OCI-LY3 (cell line): ENCODE data around the gene IL10.

ENCODE experiments used
- CTCF ChIP-seq: fragments of 200-600, 300-600 bp; sonication (generic); IDR thresholded peaks from 2 replicates; pipeline ENCODE4 v1.5.1; 2014; ENCODE audit warnings: antibody characterized with exemption, low read length, low read depth
- EZH2phosphoT487 ChIP-seq: fragments of 200-600 bp; shearing (Covaris generic); IDR thresholded peaks from 2 replicates; pipeline ENCODE4 v1.6.1; 2018; ENCODE audit warnings: antibody characterized with exemption, mixed run types, low read depth

- TF ChIP-seq CTCF (no peak), EZH2phosphoT487 (no peak)
Observed at GRCh38 chr1:206721454-206721853, 50.8 kb downstream of the IL10 start.
